PFSK-1 (cell line): ENCODE measurements around the gene TP53INP2.

ENCODE experiments used
- POLR2AphosphoS5 ChIP-seq: IDR thresholded peaks from 2 replicates; pipeline ENCODE4 v1.6.1; 2012; ENCODE audit warnings: low read depth, mild to moderate bottlenecking, control low read depth, low read length, moderate library complexity
- REST ChIP-seq, 2 experiments: IDR thresholded peaks; 2 replicates each; pipeline versions ENCODE4 v1.6.1 to v1.8.0; 2011 to 2012; ENCODE audit warnings: low read depth in 2 of 2, low read length in 2 of 2, control low read depth in 1 of 2, inconsistent platforms in 1 of 2, mild to moderate bottlenecking in 1 of 2, moderate library complexity in 1 of 2; ENCODE audit not compliant: insufficient read depth in 1 of 2
- SIN3A ChIP-seq: IDR thresholded peaks from 2 replicates; pipeline ENCODE4 v1.6.1; 2012; ENCODE audit warnings: mild to moderate bottlenecking, low read length, moderate library complexity, borderline replicate concordance; ENCODE audit not compliant: insufficient read depth
- TAF1 ChIP-seq: IDR thresholded peaks from 2 replicates; pipeline ENCODE4 v1.6.1; 2012; ENCODE audit warnings: low read length, control low read depth, borderline replicate concordance; ENCODE audit not compliant: insufficient read depth

DNA sequence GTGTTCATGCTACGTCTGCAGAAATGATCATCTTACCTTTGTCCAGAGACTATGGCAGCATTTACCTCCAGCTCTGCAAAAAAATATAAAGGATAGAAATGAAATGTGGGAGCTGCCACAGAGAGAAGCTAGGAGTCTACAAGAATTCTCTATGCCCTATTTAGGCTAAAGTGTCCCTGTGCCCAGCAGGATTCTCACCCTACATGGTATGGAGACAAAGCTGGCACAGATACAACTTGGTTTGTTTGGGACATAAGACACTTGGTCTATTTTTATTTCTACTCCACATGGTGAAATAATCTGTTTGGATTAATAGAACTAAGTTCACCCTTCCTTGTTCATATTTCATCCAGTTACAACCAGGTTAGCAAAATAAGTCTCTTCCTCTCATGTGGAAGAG is 28.4 kb downstream of the TP53INP2 start:
- no peak for TF ChIP-seq POLR2AphosphoS5
- TF ChIP-seq SIN3A: no peak
- no peak for TF ChIP-seq REST (IDR thresholded peaks at IDR 0.05; ENCODE audit: insufficient read depth in 1 of 2, low read depth in 2 of 2, low read length in 2 of 2)
- TF ChIP-seq TAF1: no peak
